Activated naive CD8-positive, alpha-beta T cell (primary cell): ENCODE results near the gene ETF1.

ENCODE experiments used
- H3K27ac Mint-ChIP-seq: one replicate; pipeline ENCODE4 v1.8.0; 2021; ENCODE audit warnings: mixed read lengths
- H3K27me3 Mint-ChIP-seq: one replicate; pipeline ENCODE4 v1.8.0; 2021; ENCODE audit warnings: mixed read lengths
- H3K36me3 Mint-ChIP-seq: one replicate; pipeline ENCODE4 v1.8.0; 2021; ENCODE audit warnings: mixed read lengths
- H3K4me1 Mint-ChIP-seq: one replicate; pipeline ENCODE4 v1.8.0; 2021; ENCODE audit warnings: low read depth, mixed read lengths
- H3K4me3 Mint-ChIP-seq: one replicate; pipeline ENCODE4 v1.8.0; 2021; ENCODE audit warnings: mild to moderate bottlenecking, mixed read lengths
- H3K9me3 Mint-ChIP-seq: one replicate; pipeline ENCODE4 v1.8.0; 2021; ENCODE audit warnings: low read depth, mixed read lengths

Gene ETF1

DNA sequence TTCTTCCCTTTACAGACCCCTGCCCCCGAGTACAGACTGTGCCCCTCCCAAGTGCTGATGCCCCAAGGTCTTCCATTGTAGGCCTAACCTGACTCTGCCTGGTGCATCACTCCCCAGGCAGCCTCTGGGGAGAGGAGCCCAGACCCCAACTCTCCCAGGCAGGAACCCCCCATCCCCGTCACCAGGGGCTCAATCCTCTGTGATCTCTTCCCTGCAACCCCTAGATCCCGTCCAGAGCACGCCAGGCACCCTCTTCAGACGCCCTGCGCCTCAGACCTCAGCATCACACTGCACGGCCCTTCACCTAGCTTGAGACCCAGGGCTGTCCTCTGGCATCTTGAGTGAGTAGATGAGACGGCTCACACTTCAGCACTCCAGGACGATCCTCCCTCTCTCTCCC lies 84.2 kb downstream of the ETF1 start:
- Mint-ChIP-seq H3K27ac (peak overlapping the region; percentile 100), H3K9me3 (no peaks in the 10 kb centered on the region), H3K27me3 (no peaks in the 10 kb centered on the region), H3K4me3 (peak overlapping the region; percentile 89), H3K36me3 (no peaks in the 10 kb centered on the region), H3K4me1 (peaks cover 39% of the 10 kb centered on the region)

DNA sequence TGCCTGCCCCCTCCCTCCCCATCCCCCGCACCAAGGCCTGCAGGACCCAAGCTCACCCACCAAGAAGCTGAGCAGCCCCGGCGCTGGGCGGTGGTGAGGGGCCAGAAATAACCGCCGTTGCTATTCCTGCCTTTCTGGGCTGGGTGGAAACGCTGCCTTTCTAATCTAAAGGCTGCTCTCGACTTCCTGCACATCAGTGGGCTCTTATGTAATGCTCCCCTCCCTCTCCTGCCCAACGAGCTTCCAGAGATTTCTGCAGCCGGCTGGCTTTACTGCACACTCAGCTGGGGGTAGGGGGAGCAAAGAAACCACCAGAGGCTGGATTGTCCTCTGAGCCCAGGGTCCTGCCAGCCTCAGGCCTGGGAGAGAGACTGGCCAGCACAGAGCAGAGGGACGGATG lies 84.7 kb downstream of the ETF1 start:
- no peaks in the 10 kb centered on the region for H3K9me3 Mint-ChIP-seq
- H3K27ac Mint-ChIP-seq = peak overlapping the region; percentile 100
- H3K4me1 Mint-ChIP-seq = peaks cover 39% of the 10 kb centered on the region
- no peak overlapping the region for H3K4me3 Mint-ChIP-seq
- no peaks in the 10 kb centered on the region for H3K36me3 Mint-ChIP-seq
- H3K27me3 Mint-ChIP-seq = no peaks in the 10 kb centered on the region

DNA sequence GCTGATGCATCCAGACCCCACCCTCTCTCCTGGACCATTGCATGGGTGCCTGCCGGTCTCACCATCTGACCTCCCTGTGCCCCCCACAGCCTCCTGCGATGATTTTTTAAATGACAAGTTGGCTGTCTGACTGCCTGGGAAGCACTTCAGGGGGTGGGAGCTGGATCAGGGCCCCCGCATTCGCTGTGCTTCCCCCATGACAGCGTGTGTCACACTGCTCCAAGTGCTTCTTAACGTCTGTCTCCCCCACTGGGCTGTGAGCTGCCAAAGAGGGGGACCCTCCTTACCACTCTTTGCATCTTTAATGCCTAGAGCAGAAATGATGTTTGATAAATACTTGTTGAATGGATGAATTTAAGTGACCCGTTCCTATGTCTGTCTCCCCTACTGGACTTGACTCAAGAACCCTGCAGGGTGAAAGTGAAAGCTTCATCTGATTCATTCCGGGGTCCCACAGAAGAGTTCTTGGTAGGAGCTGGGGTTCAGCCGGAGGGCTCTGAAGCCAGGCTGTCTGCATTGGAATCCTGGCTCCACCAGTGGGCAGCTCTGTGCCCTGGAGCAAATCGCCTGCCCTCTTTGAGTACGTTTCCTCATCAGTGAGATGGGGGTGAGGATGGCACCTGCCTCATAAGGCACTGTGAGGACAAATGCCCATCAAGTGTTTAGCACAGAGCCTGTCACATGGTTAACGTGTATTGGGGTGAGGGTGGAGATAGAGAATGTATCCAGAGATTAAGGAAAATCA lies 85.3 kb downstream of the ETF1 start:
- no peaks in the 10 kb centered on the region for H3K9me3 Mint-ChIP-seq
- peak overlapping the region; percentile 78 for H3K4me3 Mint-ChIP-seq
- no peaks in the 10 kb centered on the region for H3K36me3 Mint-ChIP-seq
- H3K4me1 Mint-ChIP-seq = peaks cover 39% of the 10 kb centered on the region
- H3K27me3 Mint-ChIP-seq = no peaks in the 10 kb centered on the region
- H3K27ac Mint-ChIP-seq = peak overlapping the region; percentile 90
